ENCODE results near the gene KAZALD1.

Gene KAZALD1

GRCh38 chr10:101047961-101048892 lies 13.6 kb upstream of the KAZALD1 start:
- DNase-seq: peak; percentile 48 to 64

GRCh38 chr10:101050208-101051069 lies 11.3 kb upstream of the KAZALD1 start:
- peak; percentile 33 to 67 for DNase-seq

GRCh38 chr10:101052285-101052684 lies 9.5 kb upstream of the KAZALD1 start:
- DNase-seq: no peak

GRCh38 chr10:101053516-101053915 lies 8.3 kb upstream of the KAZALD1 start:
- no peak for DNase-seq

GRCh38 chr10:101054351-101054750 lies 7.4 kb upstream of the KAZALD1 start:
- DNase-seq: no peak

- DNase-seq: no peak
These were observed 6.9 kb upstream of the KAZALD1 start for GRCh38 chr10:101054876-101055275.

GRCh38 chr10:101055411-101055810 lies 6.4 kb upstream of the KAZALD1 start:
- DNase-seq: no peak

GRCh38 chr10:101056365-101057151 lies 5.2 kb upstream of the KAZALD1 start:
- no peak for DNase-seq

GRCh38 chr10:101060036-101060950 lies 1.5 kb upstream of the KAZALD1 start:
- peak; percentile 78 to 88 for DNase-seq

- DNase-seq: peak; percentile 72 to 90
These were observed 702 bp upstream of the KAZALD1 start for GRCh38 chr10:101060951-101061623.

GRCh38 chr10:101062232-101063049 lies 652 bp downstream of the KAZALD1 start:
- peak; percentile 54 to 56 for DNase-seq

GRCh38 chr10:101063050-101063525 lies 1.3 kb downstream of the KAZALD1 start:
- DNase-seq: no peak

GRCh38 chr10:101063548-101064414 lies 2.0 kb downstream of the KAZALD1 start:
- no peak for DNase-seq

- DNase-seq: no peak
These were observed 2.7 kb downstream of the KAZALD1 start for GRCh38 chr10:101064415-101065030.

- no peak for DNase-seq
These were observed 3.8 kb downstream of the KAZALD1 start for GRCh38 chr10:101065481-101066145.

- peak; percentile 7 to 35 for DNase-seq
These were observed 4.5 kb downstream of the KAZALD1 start for GRCh38 chr10:101066146-101066895.

- no peak for DNase-seq
These were observed 5.1 kb downstream of the KAZALD1 start for GRCh38 chr10:101066896-101067355.
